IMR-90 (cell line): ENCODE results near the gene KCTD19. TPM values are rescaled to one million over a fixed set of nuclear protein-coding genes. Genes with fewer than 3 reads are reported as not detected.
A peak's percentile ranks its signal among the peaks of the same experiment; 100 is the strongest.

Experiments
- ATAC-seq: fragments of 200-7000 bp; cut with Tn5 transposase; 2 replicates; pipeline ENCODE4 v1.9.1; 2020; ENCODE audit warnings: low read depth, mild to moderate bottlenecking, moderate library complexity
- BruUV-seq: library from RNA; stranded (reverse); fragments of 400-500 nt; replicated peaks from 2 replicates; lab custom pipeline; 2021; lab: Mats Ljungman, UMichigan
- CTCF ChIA-PET: fragments of 300-600 bp; formaldehyde crosslinking; extraction: SDS; loops from one replicate; lab custom pipeline; 2021; ENCODE audit warnings: antibody characterized with exemption; lab: Yijun Ruan, JAX
- POLR2A ChIA-PET: fragments of 300-600 bp; sonication (Branson Sonifier 250); formaldehyde crosslinking; loops from one replicate; lab custom pipeline; 2022; ENCODE audit warnings: antibody characterized with exemption; ENCODE audit not compliant: unreplicated experiment; lab: Charles Lee
- DNase-seq: peaks from one replicate; pipeline ENCODE4 v3.0.0; 2013
- H2AFZ ChIP-seq: replicated peaks from 2 replicates; pipeline ENCODE3; 2013; ENCODE audit warnings: low read length, mild to moderate bottlenecking; ENCODE audit not compliant: poor library complexity
- H2AK5ac ChIP-seq: 2 replicates; pipeline ENCODE4 v1.6.1; 2013; ENCODE audit warnings: low read depth, low read length, inconsistent platforms
- H2AK9ac ChIP-seq: replicated peaks from 2 replicates; pipeline ENCODE3; 2013; ENCODE audit warnings: mild to moderate bottlenecking, low read depth, low read length, moderate library complexity; ENCODE audit not compliant: poor library complexity
- H2BK120ac ChIP-seq: 2 replicates; pipeline ENCODE4 v1.6.1; 2013; ENCODE audit warnings: low read depth, low read length, inconsistent platforms
- H2BK15ac ChIP-seq: 3 replicates; pipeline ENCODE4 v1.6.1; 2013; ENCODE audit warnings: low read depth, low read length, inconsistent platforms
- H2BK20ac ChIP-seq: 2 replicates; pipeline ENCODE4 v1.6.1; 2013; ENCODE audit warnings: low read depth, mild to moderate bottlenecking, inconsistent platforms, low read length, moderate library complexity
- H2BK5ac ChIP-seq: 2 replicates; pipeline ENCODE4 v1.6.1; 2013; ENCODE audit warnings: mild to moderate bottlenecking, low read depth, low read length, inconsistent platforms; ENCODE audit not compliant: poor library complexity, severe bottlenecking
- H3K14ac ChIP-seq: replicated peaks from 2 replicates; pipeline ENCODE4 v1.6.1; 2013; ENCODE audit warnings: low read depth, low read length, inconsistent platforms
- H3K18ac ChIP-seq: 2 replicates; pipeline ENCODE4 v1.6.1; 2013; ENCODE audit warnings: low read depth, low read length, control low read depth
- H3K23ac ChIP-seq: 2 replicates; pipeline ENCODE4 v1.6.1; 2013; ENCODE audit warnings: low read depth, low read length, inconsistent platforms
- H3K27ac ChIP-seq: 2 replicates; pipeline ENCODE4 v1.5.1; 2013; ENCODE audit warnings: mild to moderate bottlenecking, control low read depth, low read length; ENCODE audit not compliant: insufficient read depth
- H3K27me3 ChIP-seq: 2 replicates; pipeline ENCODE4 v1.6.1; 2013; ENCODE audit warnings: low read length; ENCODE audit not compliant: control insufficient read depth, insufficient read depth
- H3K36me3 ChIP-seq: 2 replicates; pipeline ENCODE4 v1.6.1; 2013; ENCODE audit warnings: low read length, mixed read lengths; ENCODE audit not compliant: control insufficient read depth, insufficient read depth
- H3K4ac ChIP-seq: 2 replicates; pipeline ENCODE4 v1.6.1; 2013; ENCODE audit warnings: low read depth, low read length, inconsistent platforms
- H3K4me1 ChIP-seq: 2 replicates; pipeline ENCODE4 v1.6.1; 2013; ENCODE audit warnings: low read length, mixed read lengths; ENCODE audit not compliant: control insufficient read depth, insufficient read depth
- H3K4me2 ChIP-seq: 2 replicates; pipeline ENCODE4 v1.6.1; 2013; ENCODE audit warnings: low read depth, mild to moderate bottlenecking, control low read depth, low read length, moderate library complexity
- H3K4me3 ChIP-seq: 2 replicates; pipeline ENCODE4 v1.5.1; 2013; ENCODE audit warnings: low read depth, mild to moderate bottlenecking, control low read depth, low read length, moderate library complexity; ENCODE audit not compliant: insufficient read depth
- H3K56ac ChIP-seq: 2 replicates; pipeline ENCODE4 v1.6.1; 2013; ENCODE audit warnings: low read length, inconsistent platforms; ENCODE audit not compliant: insufficient read depth; ENCODE audit errors: extremely low read depth
- H3K79me1 ChIP-seq, 2 experiments: 2 replicates each; pipeline ENCODE4 v1.6.1; 2013; ENCODE audit warnings: low read length in 2 of 2, inconsistent platforms in 1 of 2, low read depth in 1 of 2
- H3K9ac ChIP-seq: 2 replicates; pipeline ENCODE4 v1.6.1; 2013; ENCODE audit warnings: low read depth, low read length, control low read depth
- H3K9me1 ChIP-seq: 2 replicates; pipeline ENCODE4 v1.6.1; 2013; ENCODE audit warnings: low read length, inconsistent platforms; ENCODE audit not compliant: insufficient read depth
- H3K9me3 ChIP-seq: 2 replicates; pipeline ENCODE4 v1.6.1; 2013; ENCODE audit warnings: low read length; ENCODE audit not compliant: control insufficient read depth, insufficient read depth
- H4K20me1 ChIP-seq: 2 replicates; pipeline ENCODE4 v1.6.1; 2013; ENCODE audit warnings: low read length, inconsistent platforms; ENCODE audit not compliant: insufficient read depth
- H4K5ac ChIP-seq: 2 replicates; pipeline ENCODE4 v1.6.1; 2013; ENCODE audit warnings: mild to moderate bottlenecking, low read depth, low read length, control low read depth
- H4K8ac ChIP-seq, 2 experiments: 2 replicates each; pipeline ENCODE4 v1.6.1; 2013; ENCODE audit warnings: low read depth in 2 of 2, low read length in 2 of 2, control low read depth in 1 of 2, inconsistent platforms in 1 of 2
- H4K91ac ChIP-seq: 2 replicates; pipeline ENCODE4 v1.6.1; 2013; ENCODE audit warnings: low read depth, low read length, inconsistent platforms; ENCODE audit not compliant: insufficient read depth
- BHLHE40 ChIP-seq: fragments of 150-350 bp; IDR thresholded peaks from 2 replicates; pipeline ENCODE4 v1.6.1; 2016; ENCODE audit warnings: mild to moderate bottlenecking, low read depth, low read length
- CEBPB ChIP-seq: IDR thresholded peaks from 2 replicates; pipeline ENCODE4 v1.6.1; 2012; ENCODE audit warnings: low read depth, low read length, improper control_type of control experiment
- MAFK ChIP-seq: IDR thresholded peaks from 2 replicates; pipeline ENCODE4 v1.6.1; 2012; ENCODE audit warnings: low read depth, low read length, improper control_type of control experiment
- MAZ ChIP-seq: IDR thresholded peaks from 2 replicates; pipeline ENCODE4 v1.6.1; 2012; ENCODE audit warnings: low read depth, mild to moderate bottlenecking, low read length, improper control_type of control experiment, moderate library complexity, borderline replicate concordance
- MXI1 ChIP-seq: IDR thresholded peaks from 2 replicates; pipeline ENCODE4 v1.6.1; 2012; ENCODE audit warnings: low read depth, mild to moderate bottlenecking, low read length, moderate library complexity, borderline replicate concordance
- NFE2L2 ChIP-seq: fragments of 150-350 bp; IDR thresholded peaks from 2 replicates; pipeline ENCODE4 v1.6.1; 2016; ENCODE audit warnings: low read depth, mild to moderate bottlenecking, low read length
- POLR2A ChIP-seq: IDR thresholded peaks from 2 replicates; pipeline ENCODE4 v1.6.1; 2012; ENCODE audit warnings: mild to moderate bottlenecking, low read depth, low read length
- RAD21 ChIP-seq: IDR thresholded peaks from 2 replicates; pipeline ENCODE4 v1.6.1; 2012; ENCODE audit warnings: low read length, improper control_type of control experiment
- RCOR1 ChIP-seq: IDR thresholded peaks from 2 replicates; pipeline ENCODE4 v1.6.1; 2012; ENCODE audit warnings: mild to moderate bottlenecking, low read length, improper control_type of control experiment; ENCODE audit not compliant: insufficient replicate concordance
- RFX5 ChIP-seq: IDR thresholded peaks from 2 replicates; pipeline ENCODE4 v1.8.0; 2012; ENCODE audit warnings: low read depth, mild to moderate bottlenecking, low read length, moderate library complexity
- SMC3 ChIP-seq: fragments of 150-350 bp; IDR thresholded peaks from 2 replicates; pipeline ENCODE4 v1.6.1; 2016; ENCODE audit warnings: low read depth, mild to moderate bottlenecking, antibody characterized with exemption, low read length, moderate library complexity
- WGBS, 2 experiments: methylation state at CpG; one replicate each; pipeline versions ENCODE4 v1.1.5 to v1.1.7; 2013; ENCODE audit warnings: missing lambda C conversion rate in 2 of 2; ENCODE audit not compliant: insufficient read length in 1 of 2; ENCODE audit errors: extremely low coverage in 2 of 2; 5-methylcytosine and 5-hydroxymethylcytosine counted together
- dilution Hi-C: fragments of 300-500 bp; cut with HindIII; formaldehyde crosslinking; loops from one replicate; pipeline ENCODE4 v1.14.3; 2018; ENCODE audit warnings: low sequenced_read_pairs; ENCODE audit not compliant: unreplicated experiment
- in situ Hi-C: fragments of 300-500 bp; cut with MboI; formaldehyde crosslinking; loops from 3 replicates; pipeline ENCODE4 v1.14.3; 2019; ENCODE audit warnings: low sequenced_read_pairs, inconsistent platforms, mixed read lengths
- intact Hi-C: fragments of 100-400 bp; cut with micrococcal nuclease; formaldehyde crosslinking; loops from 2 replicates; pipeline ENCODE4 v1.10.0; 2022
- polyA plus RNA-seq, 3 experiments: library from polyadenylated mRNA; depleted of rRNA; stranded (reverse); fragments of >200 nt; gene quantifications; 2 replicates each; pipeline ENCODE4 v1.2.3, GENCODE V29; 2012; ENCODE audit warnings: low replicate concordance in 1 of 3
- total RNA-seq: library from RNA; depleted of rRNA; stranded (reverse); fragments of >200 nt; gene quantifications from 2 replicates; pipeline ENCODE4 v1.2.3, GENCODE V29; 2012
- TF ChIP-seq, protein P1 (sequence below): conservative IDR thresholded peaks from 2 replicates; pipeline ENCODE4 v1.5.1; 2012; ENCODE audit warnings: mild to moderate bottlenecking, low read depth, low read length, improper control_type of control experiment
- TF ChIP-seq, protein P2 (sequence below): fragments of 150-350 bp; IDR thresholded peaks from 2 replicates; pipeline ENCODE4 v1.6.1; 2017; ENCODE audit warnings: mild to moderate bottlenecking, antibody characterized with exemption, low read length, low read depth

Gene KCTD19
- total and polyA plus RNA-seq, 2 of the 4 experiments (the other 2 are of a cell fraction) = under 0.01 to 0.07 TPM

DNA sequence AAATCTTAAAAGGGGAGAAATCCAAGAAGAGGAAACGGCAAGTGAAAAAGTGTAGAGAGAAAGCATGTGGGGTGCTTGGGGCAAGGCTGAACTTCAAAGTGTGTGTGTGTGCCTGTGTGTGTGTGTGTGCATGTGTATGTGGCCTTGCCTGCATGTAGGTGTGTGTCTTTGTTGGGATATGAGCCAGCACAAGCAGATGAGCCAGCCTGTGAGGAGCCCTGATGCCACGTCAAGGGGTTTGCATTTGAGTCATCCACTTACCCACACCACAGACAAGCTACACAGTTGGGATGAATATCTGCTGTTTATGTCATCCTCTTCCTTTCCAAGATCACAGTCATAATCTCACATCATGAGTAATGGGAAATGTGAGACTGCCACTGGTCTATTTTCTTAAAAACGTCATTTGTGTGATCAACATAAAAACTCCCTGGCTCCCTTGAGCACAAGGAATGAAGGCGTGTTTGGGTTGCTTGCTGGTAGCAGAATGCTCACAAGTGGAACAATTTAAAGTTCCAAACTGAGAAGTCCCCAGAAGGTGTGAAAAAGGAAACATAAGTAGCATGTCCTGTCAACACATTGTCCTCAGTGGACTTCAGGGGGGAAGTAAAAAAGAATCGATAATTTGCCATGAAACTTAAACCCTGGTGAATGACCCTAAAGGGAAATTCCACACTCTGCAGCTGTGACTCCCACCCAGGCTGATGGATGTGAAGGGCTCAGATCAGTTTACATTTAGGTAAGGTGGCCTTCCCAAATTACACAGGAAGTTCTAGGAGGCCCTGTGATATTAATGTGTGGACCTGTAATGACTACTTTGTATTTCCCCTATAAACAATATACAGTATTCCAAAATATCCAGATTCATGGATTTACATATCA, 14.7 kb downstream of the KCTD19 start:
- peak overlapping the region; percentile 99 for H3K18ac ChIP-seq
- POLR2A ChIA-PET = interaction anchor here (0.7 to 1.0 kb wide), 2 partner anchors 12 to 15 kb away, joined by 3 to 5 read pairs; no protein-coding TSS in a partner anchor
- H2BK120ac ChIP-seq = peak overlapping the region; percentile 95
- ATAC-seq = peak; percentile 94
- peak overlapping the region; percentile 91 for H3K4ac ChIP-seq
- H2AFZ ChIP-seq = peak overlapping the region; percentile 67
- H4K91ac ChIP-seq = peak overlapping the region; percentile 88
- intact Hi-C loops = loop anchor here (1.0 kb wide), 1 partner anchor 35 kb away; no protein-coding TSS in a partner anchor
- no peak overlapping the region for H3K4me3 ChIP-seq
- peak overlapping the region; percentile 56 for H2AK9ac ChIP-seq
- H4K20me1 ChIP-seq = no peaks in the 10 kb centered on the region
- H3K9me1 ChIP-seq = peaks cover 9% of the 10 kb centered on the region
- no peaks in the 10 kb centered on the region for H3K27me3 ChIP-seq
- peak overlapping the region; percentile 69 for H3K14ac ChIP-seq
- BruUV-seq = no TSS peak
- peaks cover 15% of the 10 kb centered on the region for H3K4me1 ChIP-seq
- in situ Hi-C loops = no loop called here
- H3K36me3 ChIP-seq = no peaks in the 10 kb centered on the region
- peak overlapping the region; percentile 82 for H2BK15ac ChIP-seq
- H2BK20ac ChIP-seq = peak overlapping the region; percentile 90
- H4K8ac ChIP-seq = peak overlapping the region; percentile 57 to 94; a peak in 3 of 4 replicates
- H3K9me3 ChIP-seq = no peaks in the 10 kb centered on the region
- H3K27ac ChIP-seq = peak overlapping the region; percentile 82
- CTCF ChIA-PET = interaction anchor here (1.4 kb wide), 1 partner anchor 16 kb away, joined by 3 read pairs; no protein-coding TSS in a partner anchor
- H3K79me1 ChIP-seq = no peaks in the 10 kb centered on the region
- peak overlapping the region; percentile 20 for H3K9ac ChIP-seq
- peak overlapping the region; percentile 52 for H3K4me2 ChIP-seq
- peak overlapping the region; percentile 98 for H4K5ac ChIP-seq
- H2AK5ac ChIP-seq = peak overlapping the region; percentile 92
- dilution Hi-C loops = no loop called here
- WGBS, 2 experiments = 0% methylated on average over 1 of the region's 5 CpGs; no CpG with 5 or more reads in 1 of the 2 experiments
- peak overlapping the region; percentile 93 for H2BK5ac ChIP-seq
- peak overlapping the region; percentile 84; the same call in 1 of the 2 replicates for H3K23ac ChIP-seq
- DNase-seq = peak; percentile 100
- peak overlapping the region; percentile 71 for H3K56ac ChIP-seq
- TF ChIP-seq NFE2L2 (peak; percentile 78), MAZ (peak; percentile 35; the same call in 1 of the 2 replicates), CEBPB (peak; percentile 43; the same call in 1 of the 2 replicates), POLR2A (peak; percentile 92), SMC3 (no peak), BHLHE40 (peak; percentile 25; the same call in 1 of the 2 replicates), MXI1 (0 out of 2 replicates have a peak, but pooled peaks have one; percentile 27), MAFK (peak; percentile 59), RFX5 (no peak), RAD21 (0 out of 2 replicates have a peak, but pooled peaks have one; percentile 13), RCOR1 (peak; percentile 18)
- TF ChIP-seq, protein P1, sequence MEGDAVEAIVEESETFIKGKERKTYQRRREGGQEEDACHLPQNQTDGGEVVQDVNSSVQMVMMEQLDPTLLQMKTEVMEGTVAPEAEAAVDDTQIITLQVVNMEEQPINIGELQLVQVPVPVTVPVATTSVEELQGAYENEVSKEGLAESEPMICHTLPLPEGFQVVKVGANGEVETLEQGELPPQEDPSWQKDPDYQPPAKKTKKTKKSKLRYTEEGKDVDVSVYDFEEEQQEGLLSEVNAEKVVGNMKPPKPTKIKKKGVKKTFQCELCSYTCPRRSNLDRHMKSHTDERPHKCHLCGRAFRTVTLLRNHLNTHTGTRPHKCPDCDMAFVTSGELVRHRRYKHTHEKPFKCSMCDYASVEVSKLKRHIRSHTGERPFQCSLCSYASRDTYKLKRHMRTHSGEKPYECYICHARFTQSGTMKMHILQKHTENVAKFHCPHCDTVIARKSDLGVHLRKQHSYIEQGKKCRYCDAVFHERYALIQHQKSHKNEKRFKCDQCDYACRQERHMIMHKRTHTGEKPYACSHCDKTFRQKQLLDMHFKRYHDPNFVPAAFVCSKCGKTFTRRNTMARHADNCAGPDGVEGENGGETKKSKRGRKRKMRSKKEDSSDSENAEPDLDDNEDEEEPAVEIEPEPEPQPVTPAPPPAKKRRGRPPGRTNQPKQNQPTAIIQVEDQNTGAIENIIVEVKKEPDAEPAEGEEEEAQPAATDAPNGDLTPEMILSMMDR = no peak
- TF ChIP-seq, protein P2, sequence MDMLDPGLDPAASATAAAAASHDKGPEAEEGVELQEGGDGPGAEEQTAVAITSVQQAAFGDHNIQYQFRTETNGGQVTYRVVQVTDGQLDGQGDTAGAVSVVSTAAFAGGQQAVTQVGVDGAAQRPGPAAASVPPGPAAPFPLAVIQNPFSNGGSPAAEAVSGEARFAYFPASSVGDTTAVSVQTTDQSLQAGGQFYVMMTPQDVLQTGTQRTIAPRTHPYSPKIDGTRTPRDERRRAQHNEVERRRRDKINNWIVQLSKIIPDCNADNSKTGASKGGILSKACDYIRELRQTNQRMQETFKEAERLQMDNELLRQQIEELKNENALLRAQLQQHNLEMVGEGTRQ = no peak; the same call in 1 of the 2 replicates
